ENCODE measurements around the gene KRTAP5-5. TPM values are rescaled to one million over a fixed set of nuclear protein-coding genes. Genes with fewer than 3 reads are reported as not detected.

The KRTAP5-5 gene
- total and polyA plus RNA-seq, 12 donors = not detected

DNA sequence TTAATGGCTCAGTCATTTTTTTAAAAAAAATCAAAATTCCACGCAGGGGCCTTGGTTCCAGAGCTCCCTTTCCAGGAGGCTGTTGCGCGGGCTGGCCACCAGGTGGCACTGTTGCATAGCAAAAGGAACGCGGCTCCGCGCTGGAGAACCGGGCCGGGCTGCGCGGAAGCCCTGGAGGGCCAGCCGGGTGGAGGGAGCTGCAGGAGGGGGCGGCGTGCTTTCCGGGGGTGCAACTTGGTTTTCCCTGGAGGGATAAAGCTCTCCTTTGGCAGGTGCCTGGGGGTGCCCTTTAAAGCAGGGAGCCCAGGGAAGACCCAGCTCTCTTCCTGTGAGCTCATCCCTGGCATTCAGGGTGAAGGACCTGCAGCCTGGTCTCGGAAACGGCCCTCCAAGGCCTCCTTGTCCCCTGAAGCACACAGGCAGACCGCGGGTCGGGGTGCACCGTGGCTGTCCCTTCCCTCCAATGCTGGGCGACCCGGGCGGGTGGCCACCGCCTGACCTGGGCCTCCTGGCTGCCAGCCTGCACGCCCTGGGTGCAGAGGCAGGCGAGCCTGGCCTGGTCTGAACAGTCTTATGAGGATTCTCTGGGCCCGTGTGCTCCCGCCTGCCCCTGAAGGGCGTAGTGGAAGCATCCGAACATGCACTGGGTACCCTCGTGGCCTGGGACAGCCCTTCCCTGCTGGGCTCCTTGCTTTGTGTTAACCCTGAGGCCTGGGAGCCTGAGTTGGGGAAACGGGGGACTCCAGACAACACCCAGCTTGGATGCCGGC lies 23.4 kb downstream of the KRTAP5-5 start:
- Histone ChIP-seq H3K4me1 (peaks cover 0 to 6% (median 4%) of the 10 kb centered on the region in 9 donors), H3K4me3 (no peak overlapping the region), H3K27me3 (peaks cover 0 to 31% (median 11%) of the 10 kb centered on the region in 7 donors), H3K9me3 (no peaks in the 10 kb centered on the region), H3K27ac (no peak overlapping the region), H3K36me3 (no peaks in the 10 kb centered on the region)
- TF ChIP-seq CTCF (IDR thresholded peaks at IDR 0.05) = peak; percentile 94 to 99 (median 98)
- DNase-seq (peak; percentile 66 to 79), ATAC-seq (peak; percentile 80 to 92 (median 85))
- intact Hi-C loops (cut with DNase I) = loop anchor here in 9 of 10 donors (1.0 to 10.0 kb wide), 8 partner anchors 39 to 504 kb away; partner anchors contain the start of gene SYT8 (in 4 of the 9)
- 35% methylated on average over 34 of the region's 34 CpGs for WGBS, 2 donors

DNA sequence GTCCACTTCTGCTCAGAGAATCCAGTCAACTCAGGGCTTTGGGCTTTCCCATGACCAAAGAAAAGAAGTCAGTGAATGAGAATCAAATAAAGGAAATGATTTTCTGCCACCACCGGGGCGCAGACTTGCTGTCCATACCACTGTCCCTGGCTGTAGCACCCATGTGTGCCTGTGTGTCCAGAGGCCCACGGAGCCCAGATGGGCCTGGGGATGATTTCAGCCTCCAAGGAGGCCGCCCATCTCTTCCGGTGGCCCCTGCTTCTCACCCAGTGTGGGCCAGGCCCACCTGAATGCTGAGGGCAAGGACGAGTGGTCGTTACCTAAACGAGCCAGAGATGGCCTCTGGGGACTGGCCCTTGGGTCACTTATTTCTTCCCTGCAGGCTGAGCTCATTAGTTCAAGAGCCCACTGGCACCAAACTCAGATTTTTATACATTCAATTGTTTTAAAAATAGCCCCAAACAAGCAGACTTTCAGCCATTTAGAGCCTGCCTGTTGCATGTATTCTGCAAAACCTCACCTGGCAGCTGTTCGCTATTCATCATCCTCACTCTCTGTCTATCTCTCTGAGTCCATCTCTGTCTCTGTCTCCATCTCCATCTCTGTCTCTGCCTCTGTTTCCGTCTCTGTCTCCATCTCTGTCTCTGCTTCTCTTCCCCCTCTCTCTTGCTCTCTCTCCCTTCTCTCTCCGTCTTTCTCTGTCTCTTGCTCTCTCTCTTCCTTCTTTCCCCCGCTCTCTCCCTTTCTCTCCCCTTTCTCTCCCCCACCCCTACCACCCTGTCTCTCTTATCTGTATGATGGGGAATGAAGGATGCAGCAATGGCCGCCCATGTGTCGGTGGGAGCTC lies 24.2 kb downstream of the KRTAP5-5 start:
- no peak overlapping the region for H3K4me3 ChIP-seq
- H3K27me3 ChIP-seq = peaks cover 0 to 31% (median 11%) of the 10 kb centered on the region in 7 donors
- H3K9me3 ChIP-seq = no peaks in the 10 kb centered on the region
- H3K36me3 ChIP-seq = no peaks in the 10 kb centered on the region
- H3K27ac ChIP-seq = no peak overlapping the region
- ATAC-seq = no peak
- intact Hi-C loops (cut with DNase I) = loop anchor here in 9 of 10 donors (2.0 to 10.0 kb wide), 7 partner anchors 39 to 504 kb away; partner anchors contain the start of gene SYT8 (in 4 of the 9)
- 92% methylated on average over 14 of the region's 14 CpGs for WGBS, 2 donors
- H3K4me1 ChIP-seq = peaks cover 0 to 6% (median 4%) of the 10 kb centered on the region in 9 donors
- TF ChIP-seq CTCF (IDR thresholded peaks at IDR 0.05) = no peak
- no peak for DNase-seq

- intact Hi-C loops (cut with DNase I) = loop anchor here in 9 of 10 donors (5.0 to 10.0 kb wide), 5 partner anchors 38 to 503 kb away; partner anchors contain the start of gene SYT8 (in 4 of the 9)
- ATAC-seq = no peak
Observed at GRCh38 chr11:1654388-1655167, 25.0 kb downstream of the KRTAP5-5 start.

More at GRCh38 chr11:1654388-1655167, 25.0 kb downstream of the KRTAP5-5 start:
- no peak overlapping the region for H3K27ac ChIP-seq
- DNase-seq = no peak
- WGBS, 2 donors = 63 to 69% methylated on average over 21 of the region's 21 CpGs
- peaks cover 0 to 6% (median 4%) of the 10 kb centered on the region in 9 donors for H3K4me1 ChIP-seq
- no peaks in the 10 kb centered on the region for H3K36me3 ChIP-seq
- H3K4me3 ChIP-seq = no peak overlapping the region
- no peaks in the 10 kb centered on the region for H3K9me3 ChIP-seq
- H3K27me3 ChIP-seq = peaks cover 0 to 31% (median 11%) of the 10 kb centered on the region in 7 donors
- TF ChIP-seq CTCF (IDR thresholded peaks at IDR 0.05) = no peak
